Neural cell (in vitro differentiated cells): ENCODE measurements around the gene LIMS1.

ENCODE experiments used
- EP300 ChIP-seq: fragments of 450-650 bp; conservative IDR thresholded peaks from 2 replicates; pipeline ENCODE4 v1.6.1; 2014; ENCODE audit warnings: antibody characterized with exemption, mild to moderate bottlenecking, moderate library complexity; ENCODE audit not compliant: poor library complexity, severe bottlenecking
- POLR2AphosphoS5 ChIP-seq: IDR thresholded peaks from 2 replicates; pipeline ENCODE4 v1.6.1; 2012
- TAF1 ChIP-seq: IDR thresholded peaks from 2 replicates; pipeline ENCODE4 v1.6.1; 2012; ENCODE audit warnings: low read depth
- TF ChIP-seq, protein P1 (sequence below): fragments of 450-650 bp; IDR thresholded peaks from 2 replicates; pipeline ENCODE4 v1.5.1; 2014; ENCODE audit warnings: antibody characterized with exemption, mild to moderate bottlenecking, moderate library complexity; ENCODE audit not compliant: poor library complexity, severe bottlenecking

DNA sequence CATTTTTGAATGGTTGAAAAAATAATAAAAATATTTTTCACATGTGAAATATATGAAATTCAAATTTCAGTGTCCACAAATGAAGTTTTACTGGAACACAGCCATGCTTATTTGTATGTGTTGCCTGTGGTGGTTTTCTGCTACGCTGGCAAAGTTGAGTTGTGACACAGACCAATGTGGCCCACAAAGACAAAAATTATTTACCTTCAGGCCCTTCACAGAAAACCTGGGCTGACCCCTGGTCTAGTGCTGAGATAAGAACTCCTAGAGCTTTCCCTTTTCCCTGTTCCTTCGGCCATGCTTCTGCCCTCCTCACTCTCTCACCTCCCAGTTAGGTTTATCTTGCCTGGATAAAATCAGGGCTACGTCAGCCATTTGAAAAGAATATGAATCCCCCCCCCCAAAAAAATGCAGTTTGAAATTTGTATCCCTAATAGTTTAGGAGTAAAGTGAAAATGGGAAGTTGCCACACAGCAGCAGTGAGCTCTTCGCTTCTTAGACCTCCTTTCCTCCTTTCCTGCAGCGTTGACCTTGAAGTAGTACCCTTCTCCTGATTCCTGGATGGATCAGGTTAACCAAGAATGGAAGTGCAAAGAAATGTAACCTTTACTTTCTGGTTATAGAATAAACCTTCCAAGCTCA is 91.0 kb downstream of the LIMS1 start:
- TF ChIP-seq POLR2AphosphoS5, result no peak
- TF ChIP-seq, protein P1, sequence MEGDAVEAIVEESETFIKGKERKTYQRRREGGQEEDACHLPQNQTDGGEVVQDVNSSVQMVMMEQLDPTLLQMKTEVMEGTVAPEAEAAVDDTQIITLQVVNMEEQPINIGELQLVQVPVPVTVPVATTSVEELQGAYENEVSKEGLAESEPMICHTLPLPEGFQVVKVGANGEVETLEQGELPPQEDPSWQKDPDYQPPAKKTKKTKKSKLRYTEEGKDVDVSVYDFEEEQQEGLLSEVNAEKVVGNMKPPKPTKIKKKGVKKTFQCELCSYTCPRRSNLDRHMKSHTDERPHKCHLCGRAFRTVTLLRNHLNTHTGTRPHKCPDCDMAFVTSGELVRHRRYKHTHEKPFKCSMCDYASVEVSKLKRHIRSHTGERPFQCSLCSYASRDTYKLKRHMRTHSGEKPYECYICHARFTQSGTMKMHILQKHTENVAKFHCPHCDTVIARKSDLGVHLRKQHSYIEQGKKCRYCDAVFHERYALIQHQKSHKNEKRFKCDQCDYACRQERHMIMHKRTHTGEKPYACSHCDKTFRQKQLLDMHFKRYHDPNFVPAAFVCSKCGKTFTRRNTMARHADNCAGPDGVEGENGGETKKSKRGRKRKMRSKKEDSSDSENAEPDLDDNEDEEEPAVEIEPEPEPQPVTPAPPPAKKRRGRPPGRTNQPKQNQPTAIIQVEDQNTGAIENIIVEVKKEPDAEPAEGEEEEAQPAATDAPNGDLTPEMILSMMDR, result no peak
- no peak for TF ChIP-seq EP300
- no peak for TF ChIP-seq TAF1
